A673 (cell line): Measurements from ENCODE around the gene CCNYL1. TPM values are rescaled to one million over a fixed set of nuclear protein-coding genes. Genes with fewer than 3 reads are reported as not detected.

Experiments
- BruUV-seq: library from RNA; stranded (reverse); fragments of 400-500 nt; replicated peaks from 2 replicates; lab custom pipeline; 2021; lab: Mats Ljungman, UMichigan
- CTCF ChIA-PET: fragments of 300-600 bp; sonication (Branson Sonifier 250); formaldehyde crosslinking; loops from one replicate; lab custom pipeline; 2022; ENCODE audit warnings: antibody characterized with exemption; lab: Charles Lee
- POLR2A ChIA-PET: fragments of 300-600 bp; sonication (Branson Sonifier 250); formaldehyde crosslinking; loops from one replicate; lab custom pipeline; 2022; ENCODE audit warnings: antibody characterized with exemption; ENCODE audit not compliant: low non-redundant PET; lab: Charles Lee
- DNase-seq: peaks from one replicate; pipeline ENCODE4 v3.0.0-alpha.2; 2015; ENCODE audit warnings: low spot score
- H3K27ac ChIP-seq: fragments of 200-600 bp; sonication (generic); 2 replicates; pipeline ENCODE4 v1.5.1; 2016; ENCODE audit warnings: mixed run types, low read depth, mild to moderate bottlenecking, mixed read lengths, antibody characterized with exemption, low read length; ENCODE audit not compliant: poor library complexity, severe bottlenecking
- H3K27me3 ChIP-seq: fragments of 200-600 bp; sonication (generic); replicated peaks from 2 replicates; pipeline ENCODE4 v1.6.1; 2017; ENCODE audit warnings: mixed run types, low read depth, mild to moderate bottlenecking, mixed read lengths, antibody characterized with exemption, low read length; ENCODE audit not compliant: insufficient read depth, poor library complexity
- H3K36me3 ChIP-seq: fragments of 200-600 bp; sonication (generic); 2 replicates; pipeline ENCODE4 v1.6.1; 2016; ENCODE audit warnings: mixed run types, mild to moderate bottlenecking, mixed read lengths, antibody characterized with exemption, low read length; ENCODE audit not compliant: insufficient read depth, poor library complexity, severe bottlenecking
- H3K4me1 ChIP-seq: fragments of 200-600 bp; sonication (generic); 2 replicates; pipeline ENCODE4 v1.6.1; 2017; ENCODE audit warnings: mixed run types, mild to moderate bottlenecking, mixed read lengths, antibody characterized with exemption, low read length; ENCODE audit not compliant: insufficient read depth, poor library complexity, severe bottlenecking
- H3K4me3 ChIP-seq: fragments of 200-600 bp; sonication (generic); 2 replicates; pipeline ENCODE4 v1.5.1; 2016; ENCODE audit warnings: low read depth, mixed run types, mild to moderate bottlenecking, mixed read lengths, low read length; ENCODE audit not compliant: poor library complexity, severe bottlenecking
- H3K9me3 ChIP-seq: fragments of 200-600 bp; sonication (generic); 2 replicates; pipeline ENCODE4 v1.6.1; 2016; ENCODE audit warnings: mixed run types, low read depth, mild to moderate bottlenecking, mixed read lengths, antibody characterized with exemption, low read length; ENCODE audit not compliant: poor library complexity, severe bottlenecking
- CTCF ChIP-seq: fragments of 300-800, 200-600 bp; sonication (generic); conservative IDR thresholded peaks from 2 replicates; pipeline ENCODE4 v1.5.1; 2017; ENCODE audit warnings: low read depth, mild to moderate bottlenecking, antibody characterized with exemption, low read length, moderate library complexity, mixed read lengths
- EZH2 ChIP-seq: fragments of 200-600 bp; sonication (generic); IDR thresholded peaks from 2 replicates; pipeline ENCODE4 v1.6.1; 2017; ENCODE audit warnings: borderline replicate concordance, low read depth, mild to moderate bottlenecking, mixed read lengths, antibody characterized with exemption, low read length; ENCODE audit not compliant: poor library complexity, severe bottlenecking
- intact Hi-C: fragments of 100-400 bp; cut with micrococcal nuclease; formaldehyde crosslinking; loops from one replicate; pipeline ENCODE4 v1.10.0; 2022; ENCODE audit not compliant: unreplicated experiment
- total RNA-seq: library from RNA; stranded (reverse); gene quantifications from 2 replicates; pipeline ENCODE4 v1.2.3, GENCODE V29; 2021

Gene CCNYL1
- total RNA-seq, 1 experiment from 2014 or later: 12.8 TPM

- Histone ChIP-seq H3K9me3 (no peaks in the 10 kb centered on the region), H3K36me3 (no peaks in the 10 kb centered on the region), H3K4me3 (no peak overlapping the region), H3K27ac (no peak overlapping the region), H3K27me3 (no peaks in the 10 kb centered on the region), H3K4me1 (no peaks in the 10 kb centered on the region)
- intact Hi-C loops: no loop called here
- POLR2A ChIA-PET: no interaction called here
- DNase-seq: no peak
- no peak for TF ChIP-seq CTCF
- TF ChIP-seq EZH2: no peak
- no TSS peak for BruUV-seq
- CTCF ChIA-PET: no interaction called here
Measured at GRCh38 chr2:207670887-207671286, 40.6 kb upstream of the CCNYL1 start.

GRCh38 chr2:207673431-207673830 lies 38.0 kb upstream of the CCNYL1 start:
- no peak for DNase-seq
- Histone ChIP-seq H3K27ac (no peak overlapping the region), H3K4me3 (no peak overlapping the region), H3K27me3 (no peaks in the 10 kb centered on the region), H3K36me3 (no peaks in the 10 kb centered on the region), H3K4me1 (no peaks in the 10 kb centered on the region), H3K9me3 (no peaks in the 10 kb centered on the region)
- intact Hi-C loops: no loop called here
- no TSS peak for BruUV-seq
- TF ChIP-seq EZH2 (no peak), CTCF (no peak)
- ChIA-PET CTCF (no interaction called here), POLR2A (no interaction called here)

GRCh38 chr2:207674266-207674774 lies 37.1 kb upstream of the CCNYL1 start:
- intact Hi-C loops: no loop called here
- TF ChIP-seq EZH2: no peak
- TF ChIP-seq CTCF: no peak
- Histone ChIP-seq H3K4me1 (no peaks in the 10 kb centered on the region), H3K36me3 (no peaks in the 10 kb centered on the region), H3K4me3 (no peak overlapping the region), H3K27me3 (no peaks in the 10 kb centered on the region), H3K27ac (no peak overlapping the region), H3K9me3 (no peaks in the 10 kb centered on the region)
- CTCF ChIA-PET: no interaction called here
- POLR2A ChIA-PET: no interaction called here
- DNase-seq: no peak
- no TSS peak for BruUV-seq
